ENCODE data around the gene CCDC174.

Gene CCDC174

DNA sequence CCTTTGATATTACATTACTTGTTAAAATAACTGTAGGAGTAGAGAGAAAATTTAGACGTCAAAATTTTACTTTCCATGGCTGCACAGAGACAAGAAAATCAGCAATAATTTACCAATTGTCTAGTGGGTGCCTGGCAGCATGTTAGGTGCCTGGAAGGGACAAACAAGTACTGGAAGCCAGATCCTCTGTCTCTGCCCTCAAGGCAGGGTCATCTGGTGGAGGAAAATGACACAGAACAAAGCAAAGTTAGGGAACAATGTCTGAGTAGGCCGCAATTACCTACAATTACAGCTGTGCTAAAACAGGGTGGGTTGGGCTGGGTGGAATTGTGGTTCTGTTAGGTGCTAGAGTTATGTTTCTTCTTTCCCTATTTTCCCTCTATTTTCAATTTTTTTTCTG lies 7.4 kb downstream of the CCDC174 start:
- TF ChIP-seq, protein P1, sequence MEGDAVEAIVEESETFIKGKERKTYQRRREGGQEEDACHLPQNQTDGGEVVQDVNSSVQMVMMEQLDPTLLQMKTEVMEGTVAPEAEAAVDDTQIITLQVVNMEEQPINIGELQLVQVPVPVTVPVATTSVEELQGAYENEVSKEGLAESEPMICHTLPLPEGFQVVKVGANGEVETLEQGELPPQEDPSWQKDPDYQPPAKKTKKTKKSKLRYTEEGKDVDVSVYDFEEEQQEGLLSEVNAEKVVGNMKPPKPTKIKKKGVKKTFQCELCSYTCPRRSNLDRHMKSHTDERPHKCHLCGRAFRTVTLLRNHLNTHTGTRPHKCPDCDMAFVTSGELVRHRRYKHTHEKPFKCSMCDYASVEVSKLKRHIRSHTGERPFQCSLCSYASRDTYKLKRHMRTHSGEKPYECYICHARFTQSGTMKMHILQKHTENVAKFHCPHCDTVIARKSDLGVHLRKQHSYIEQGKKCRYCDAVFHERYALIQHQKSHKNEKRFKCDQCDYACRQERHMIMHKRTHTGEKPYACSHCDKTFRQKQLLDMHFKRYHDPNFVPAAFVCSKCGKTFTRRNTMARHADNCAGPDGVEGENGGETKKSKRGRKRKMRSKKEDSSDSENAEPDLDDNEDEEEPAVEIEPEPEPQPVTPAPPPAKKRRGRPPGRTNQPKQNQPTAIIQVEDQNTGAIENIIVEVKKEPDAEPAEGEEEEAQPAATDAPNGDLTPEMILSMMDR (IDR thresholded peaks at IDR 0.05; ENCODE audit: low read depth, low read length, missing control alignments): no peak
- H3K4me3 ChIP-seq (ENCODE audit: low read depth, low read length): no peak overlapping the region
- in situ Hi-C loops (cut with HindIII; ENCODE audit: low sequenced_read_pairs): loop anchor here (10.0 kb wide), 1 partner anchor 286 kb away; the partner anchor contains the start of gene NR2C2
- DNase-seq (ENCODE audit: low read depth): no peak

DNA sequence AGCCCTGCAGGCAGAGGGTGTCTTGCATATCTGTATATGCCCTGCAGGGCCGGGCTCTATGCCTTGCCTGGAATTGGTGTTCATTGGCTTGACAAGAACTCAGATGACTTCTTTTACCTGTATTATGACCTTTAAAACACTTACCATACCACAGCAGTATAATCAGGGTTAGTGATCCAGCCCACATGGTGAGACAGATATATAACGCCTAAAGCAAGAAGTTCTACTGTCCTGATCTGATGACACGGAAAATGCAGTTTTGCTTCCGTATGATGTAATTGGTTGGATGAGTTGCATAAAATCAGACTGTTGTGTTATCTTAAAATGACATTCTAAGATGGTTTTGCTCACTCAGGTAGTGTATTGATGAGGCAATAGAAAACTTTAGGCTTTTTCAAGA lies 9.4 kb downstream of the CCDC174 start:
- H3K4me3 ChIP-seq (ENCODE audit: low read depth, low read length): no peak overlapping the region
- DNase-seq (ENCODE audit: low read depth): no peak
- TF ChIP-seq, protein P1 (IDR thresholded peaks at IDR 0.05; ENCODE audit: low read depth, low read length, missing control alignments): no peak
- in situ Hi-C loops (cut with HindIII; ENCODE audit: low sequenced_read_pairs): no loop called here

DNA sequence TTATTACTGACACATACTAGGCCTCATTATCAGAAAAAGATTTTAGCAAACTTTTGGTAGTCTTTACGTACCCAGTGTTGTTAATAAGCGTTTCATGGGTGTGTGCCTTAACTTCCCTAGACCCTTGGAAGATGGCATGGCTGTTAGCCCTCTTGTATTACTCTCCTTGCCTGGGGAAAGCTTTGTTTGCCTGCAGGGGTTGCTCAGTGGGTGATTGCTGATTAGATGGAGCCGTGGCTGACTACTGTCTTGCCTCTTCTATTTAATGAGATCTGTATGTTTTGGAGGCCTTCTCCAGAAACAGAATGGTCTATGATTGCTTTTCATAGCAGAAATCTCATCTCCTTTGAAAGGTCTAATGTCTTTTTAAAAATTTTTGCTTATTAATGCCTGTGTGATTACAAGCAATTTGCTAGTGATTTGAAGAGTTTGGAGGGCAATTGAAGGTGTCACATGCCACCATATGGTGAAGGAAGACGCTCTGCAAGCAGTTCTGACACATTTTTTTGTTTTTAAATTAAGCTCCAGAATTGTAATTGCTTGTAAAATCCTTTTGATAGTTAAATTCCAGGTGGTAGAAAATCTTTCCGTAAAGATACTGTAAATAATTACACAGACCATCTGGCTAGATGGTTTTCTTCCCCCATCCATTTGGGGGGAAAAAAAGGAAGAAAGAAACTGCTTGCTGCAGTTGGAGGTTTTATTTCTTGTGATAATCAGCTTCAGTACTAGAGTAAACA lies 12.0 kb downstream of the CCDC174 start:
- DNase-seq (ENCODE audit: low read depth): no peak
- no peak overlapping the region for H3K4me3 ChIP-seq (ENCODE audit: low read depth, low read length)
- in situ Hi-C loops (cut with HindIII; ENCODE audit: low sequenced_read_pairs): no loop called here
- TF ChIP-seq, protein P1 (IDR thresholded peaks at IDR 0.05; ENCODE audit: low read depth, low read length, missing control alignments): no peak

DNA sequence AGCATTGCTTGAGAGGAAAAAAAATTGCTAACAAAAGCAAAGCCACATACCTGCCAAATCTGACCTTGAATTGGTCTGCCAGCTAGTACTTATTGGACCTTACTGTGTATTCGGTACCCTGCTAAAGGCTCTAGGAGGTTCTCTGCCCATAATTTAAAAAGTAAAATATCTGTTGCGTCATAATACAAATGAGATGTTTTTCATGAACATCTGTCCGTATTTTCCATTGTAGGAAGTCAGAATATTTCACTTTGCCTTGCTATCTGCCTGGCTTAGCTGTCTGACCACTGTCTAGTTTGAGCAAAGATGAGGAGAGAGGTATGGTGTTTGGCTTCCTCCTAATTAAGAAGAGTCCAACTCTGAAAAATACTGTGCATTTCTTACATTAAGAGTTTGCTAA lies 12.6 kb downstream of the CCDC174 start:
- no peak overlapping the region for H3K4me3 ChIP-seq (ENCODE audit: low read depth, low read length)
- DNase-seq (ENCODE audit: low read depth): no peak
- TF ChIP-seq, protein P1 (IDR thresholded peaks at IDR 0.05; ENCODE audit: low read depth, low read length, missing control alignments): no peak
- in situ Hi-C loops (cut with HindIII; ENCODE audit: low sequenced_read_pairs): no loop called here

DNA sequence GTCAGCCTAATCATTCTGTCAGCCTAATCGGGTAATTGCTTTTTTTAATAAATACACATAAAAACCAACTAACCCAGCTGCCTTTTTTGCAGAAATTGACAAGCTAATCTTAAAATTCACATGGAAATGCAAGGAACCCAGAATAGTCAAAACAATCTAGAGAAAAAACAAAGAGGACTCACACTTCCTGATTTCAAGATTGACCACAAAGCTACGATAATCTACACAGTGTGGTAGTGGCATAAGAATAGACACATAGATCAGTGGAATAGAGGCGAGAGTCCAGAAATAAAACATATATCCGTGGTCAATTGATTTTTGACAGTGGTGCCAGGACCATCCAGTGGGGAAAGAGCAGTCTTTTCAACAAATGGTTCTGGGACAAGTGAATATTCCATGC lies 21.0 kb downstream of the CCDC174 start:
- no peak for DNase-seq (ENCODE audit: low read depth)
- in situ Hi-C loops (cut with HindIII; ENCODE audit: low sequenced_read_pairs): no loop called here
- TF ChIP-seq, protein P1 (IDR thresholded peaks at IDR 0.05; ENCODE audit: low read depth, low read length, missing control alignments): no peak
- H3K4me3 ChIP-seq (ENCODE audit: low read depth, low read length): no peak overlapping the region

DNA sequence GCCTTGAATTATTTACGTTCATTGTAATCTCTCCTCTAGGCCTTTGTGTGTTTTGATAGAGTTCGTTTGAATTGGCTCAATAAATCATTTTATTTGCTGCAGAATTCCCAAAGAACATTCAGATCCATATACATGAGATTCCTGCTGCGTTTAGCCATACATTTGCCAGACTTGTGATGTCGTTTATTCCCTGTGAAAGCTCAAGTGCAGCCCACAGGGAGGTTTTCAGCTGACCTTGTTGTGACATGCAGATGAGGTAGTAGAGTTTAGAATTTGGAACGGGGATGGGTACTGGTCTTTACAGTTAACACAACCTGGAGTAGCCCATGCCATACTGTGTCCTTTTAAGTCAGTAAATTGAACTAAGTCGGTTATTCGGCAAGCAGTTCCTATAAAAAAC lies 23.3 kb downstream of the CCDC174 start, which contains the start of gene C3orf20:
Gene C3orf20, plus strand, starts transcription at position 301 of the 400 bp plus-strand sequence. CDS start 7,573 bp downstream, outside the sequence.
- in situ Hi-C loops (cut with HindIII; ENCODE audit: low sequenced_read_pairs): no loop called here
- TF ChIP-seq, protein P1 (IDR thresholded peaks at IDR 0.05; ENCODE audit: low read depth, low read length, missing control alignments): no peak
- no peak within 1 kb of the TSS for H3K4me3 ChIP-seq (ENCODE audit: low read depth, low read length)
- DNase-seq (ENCODE audit: low read depth): no peak

Data from astrocyte of the cerebellum (primary cell).